ENCODE results near the gene MOGAT3. TPM values are rescaled to one million over a fixed set of nuclear protein-coding genes. Genes with fewer than 3 reads are reported as not detected.

Gene MOGAT3
- total RNA-seq, 4 donors from 2014 or later: not detected

DNA sequence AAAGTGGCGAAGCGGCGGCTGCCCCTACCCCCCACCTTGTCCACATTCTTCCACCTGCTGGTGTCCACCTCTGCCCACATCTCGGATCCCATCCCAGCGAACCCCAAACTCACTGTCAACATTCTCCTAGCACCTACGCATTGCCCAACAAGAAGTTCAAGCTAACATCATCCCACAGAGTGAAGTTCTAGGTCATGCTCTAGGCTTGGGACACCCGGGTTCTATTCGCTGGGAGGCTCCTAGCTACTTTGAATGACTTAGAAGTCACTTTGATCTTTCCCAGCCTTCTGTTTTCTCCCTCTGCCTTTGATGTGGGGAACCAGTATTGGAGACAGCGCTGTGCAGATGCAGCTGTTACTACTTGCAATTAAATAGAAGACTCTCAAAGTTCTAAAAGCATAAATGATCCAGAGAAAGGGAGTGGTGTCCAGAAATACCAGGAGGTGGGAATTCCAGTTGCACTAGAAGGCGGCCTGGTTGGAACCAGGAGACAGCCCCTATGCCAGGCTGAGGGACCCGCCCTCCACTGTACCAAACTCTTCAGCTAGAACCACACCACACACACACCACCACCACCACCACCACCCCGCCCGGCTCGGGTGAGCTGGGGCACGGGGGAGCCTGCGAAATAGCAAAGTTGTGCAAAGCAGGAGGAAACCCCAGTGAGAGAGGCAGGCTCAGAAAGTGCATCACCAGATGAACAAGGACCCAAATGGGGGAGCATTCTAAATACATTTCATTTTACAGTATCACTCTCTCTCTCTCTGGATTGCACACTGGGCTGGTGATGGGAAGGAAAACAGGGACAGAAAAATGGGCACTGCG is 30.0 kb downstream of the MOGAT3 start:
- Histone ChIP-seq H3K4me3 (no peak overlapping the region), H3K36me3 (no peaks in the 10 kb centered on the region), H3K27me3 (peaks cover 100% of the 10 kb centered on the region), H3K27ac (no peak overlapping the region), H3K4me1 (peaks cover 0 to 46% (median 23%) of the 10 kb centered on the region in 3 donors), H3K9me3 (no peaks in the 10 kb centered on the region)
- WGBS, 2 donors (ENCODE audit: low coverage in 1 of 2): 4% methylated on average over 12 to 13 of the region's 17 CpGs
- TF ChIP-seq CTCF (IDR thresholded peaks at IDR 0.05): no peak
- TF ChIP-seq EP300 (IDR thresholded peaks at IDR 0.05): no peak
- no peak for ATAC-seq

- 0 to 4% methylated on average over 2 to 5 of the region's 33 CpGs for WGBS, 2 donors (ENCODE audit: low coverage in 1 of 2)
- ATAC-seq: peak; percentile 54
- H3K4me1 ChIP-seq: peaks cover 0 to 54% (median 26%) of the 10 kb centered on the region in 3 donors
- no peaks in the 10 kb centered on the region for H3K36me3 ChIP-seq
- H3K4me3 ChIP-seq: no peak overlapping the region
- peaks cover 100% of the 10 kb centered on the region for H3K27me3 ChIP-seq
- no peak overlapping the region for H3K27ac ChIP-seq
- no peaks in the 10 kb centered on the region for H3K9me3 ChIP-seq
- TF ChIP-seq CTCF (IDR thresholded peaks at IDR 0.05): peak in 3 of 4 experiments; percentile 68 to 90 (median 74)
- no peak for TF ChIP-seq POLR2AphosphoS5 (IDR thresholded peaks at IDR 0.05)
These were observed 30.8 kb downstream of the MOGAT3 start for GRCh38 chr7:101169838-101170551.

- Histone ChIP-seq H3K9me3 (no peaks in the 10 kb centered on the region), H3K4me3 (no peak overlapping the region), H3K27me3 (peaks cover 100% of the 10 kb centered on the region), H3K36me3 (no peaks in the 10 kb centered on the region), H3K4me1 (peaks cover 0 to 61% (median 29%) of the 10 kb centered on the region in 3 donors), H3K27ac (no peak overlapping the region)
- no peak for ATAC-seq
- TF ChIP-seq CTCF (IDR thresholded peaks at IDR 0.05) (no peak), POLR2A (IDR thresholded peaks at IDR 0.05) (no peak), POLR2AphosphoS5 (IDR thresholded peaks at IDR 0.05) (no peak), EP300 (IDR thresholded peaks at IDR 0.05) (no peak)
- WGBS, 2 donors (ENCODE audit: low coverage in 1 of 2): 0 to 5% methylated on average over 1 to 3 of the region's 18 CpGs
These were observed 31.6 kb downstream of the MOGAT3 start for GRCh38 chr7:101169110-101169837.

DNA sequence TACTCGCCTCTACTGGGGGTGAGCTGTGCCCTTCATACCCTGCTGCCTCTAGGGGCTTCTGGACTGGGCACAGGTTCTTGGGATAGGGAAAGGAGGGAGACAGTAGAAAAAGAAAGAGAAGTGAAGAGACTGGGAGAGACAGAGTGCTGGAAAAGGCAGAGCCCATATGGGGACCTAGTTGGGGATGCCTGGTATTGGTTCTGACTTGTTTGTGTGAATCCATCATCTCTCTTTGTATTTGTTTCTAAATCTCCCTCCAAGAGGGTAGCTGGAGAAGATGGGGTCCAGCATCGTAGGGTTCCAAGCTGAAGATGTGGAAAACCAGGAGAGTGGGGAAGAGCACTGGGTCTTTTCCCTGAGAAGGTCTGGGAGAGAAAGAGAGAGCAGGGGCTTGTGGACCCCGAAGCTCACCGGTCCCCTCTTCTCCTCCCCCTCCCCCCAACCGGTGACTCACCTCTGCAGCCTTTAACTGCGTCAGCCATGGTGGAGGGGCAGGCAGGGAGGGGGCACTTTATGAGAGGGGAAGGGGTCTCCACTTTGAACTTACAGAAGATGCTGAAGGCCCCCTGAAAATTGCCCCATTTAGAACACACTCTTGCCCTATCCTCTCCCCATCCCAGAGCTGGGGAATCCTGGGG is 32.3 kb downstream of the MOGAT3 start:
- ATAC-seq: no peak
- H3K27me3 ChIP-seq: peaks cover 100% of the 10 kb centered on the region

More for the DNA sequence above, 32.3 kb downstream of the MOGAT3 start:
- H3K4me3 ChIP-seq: no peak overlapping the region
- H3K36me3 ChIP-seq: no peaks in the 10 kb centered on the region
- no peak for TF ChIP-seq EP300 (IDR thresholded peaks at IDR 0.05)
- TF ChIP-seq CTCF (IDR thresholded peaks at IDR 0.05): no peak
- no peak for TF ChIP-seq POLR2AphosphoS5 (IDR thresholded peaks at IDR 0.05)
- TF ChIP-seq POLR2A (IDR thresholded peaks at IDR 0.05): no peak
- H3K9me3 ChIP-seq: no peaks in the 10 kb centered on the region
- no peak overlapping the region for H3K27ac ChIP-seq
- H3K4me1 ChIP-seq: peaks cover 0 to 63% (median 37%) of the 10 kb centered on the region in 3 donors
- 0% methylated on average over 2 to 3 of the region's 6 CpGs for WGBS, 2 donors (ENCODE audit: low coverage in 1 of 2)

All from gastroesophageal sphincter (tissue), 4 donors.